GM18951 (cell line): ENCODE measurements around the gene SPINK2.

Experiments
- POLR2A ChIP-seq: IDR thresholded peaks from 4 replicates; pipeline ENCODE4 v1.6.1; 2011; ENCODE audit warnings: mild to moderate bottlenecking; ENCODE audit not compliant: insufficient read length, insufficient read depth; ENCODE audit errors: extremely low read depth
- in situ Hi-C: fragments of 300-500 bp; cut with MboI; formaldehyde crosslinking; loops from one replicate; pipeline ENCODE4 v1.12.0; 2022; ENCODE audit warnings: low sequenced_read_pairs, mixed read lengths, inconsistent platforms; ENCODE audit not compliant: unreplicated experiment

Gene SPINK2

DNA sequence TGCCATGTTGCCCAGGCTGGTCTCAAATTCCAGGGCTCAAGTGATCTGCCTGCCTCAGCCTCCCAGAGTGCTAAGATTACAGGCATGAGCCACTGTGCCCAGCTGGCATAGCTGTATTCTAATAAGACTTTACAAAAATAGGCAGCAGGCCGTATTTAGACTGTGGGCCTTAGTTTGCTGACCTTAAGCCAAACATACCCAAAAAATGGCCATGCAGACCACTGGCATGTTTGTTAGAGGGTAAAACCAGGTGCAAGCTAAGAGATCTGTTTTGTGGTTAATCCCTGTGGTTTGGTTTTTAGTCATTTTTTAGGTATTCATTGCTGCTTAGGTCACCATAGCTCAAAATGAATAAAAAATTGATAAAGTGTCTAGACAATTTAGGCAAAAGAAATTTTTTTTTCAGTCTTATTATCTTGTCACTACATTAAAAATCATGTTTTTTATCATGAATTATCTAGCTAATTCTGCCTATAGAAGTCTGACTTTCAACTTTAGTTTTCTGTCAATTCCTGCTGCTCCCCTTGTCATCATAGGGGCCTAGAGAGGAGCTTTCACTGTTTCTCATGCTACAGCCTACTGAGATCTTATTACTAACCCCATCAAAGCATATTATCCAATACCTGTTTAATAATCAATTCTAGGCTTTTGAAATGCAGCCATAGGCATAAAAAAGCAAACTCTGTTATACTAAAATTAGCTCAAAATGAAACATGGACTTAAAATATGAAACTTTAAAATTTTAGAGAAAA, 7.5 kb upstream of the SPINK2 start:
- in situ Hi-C loops: no loop called here
- TF ChIP-seq POLR2A: no peak

DNA sequence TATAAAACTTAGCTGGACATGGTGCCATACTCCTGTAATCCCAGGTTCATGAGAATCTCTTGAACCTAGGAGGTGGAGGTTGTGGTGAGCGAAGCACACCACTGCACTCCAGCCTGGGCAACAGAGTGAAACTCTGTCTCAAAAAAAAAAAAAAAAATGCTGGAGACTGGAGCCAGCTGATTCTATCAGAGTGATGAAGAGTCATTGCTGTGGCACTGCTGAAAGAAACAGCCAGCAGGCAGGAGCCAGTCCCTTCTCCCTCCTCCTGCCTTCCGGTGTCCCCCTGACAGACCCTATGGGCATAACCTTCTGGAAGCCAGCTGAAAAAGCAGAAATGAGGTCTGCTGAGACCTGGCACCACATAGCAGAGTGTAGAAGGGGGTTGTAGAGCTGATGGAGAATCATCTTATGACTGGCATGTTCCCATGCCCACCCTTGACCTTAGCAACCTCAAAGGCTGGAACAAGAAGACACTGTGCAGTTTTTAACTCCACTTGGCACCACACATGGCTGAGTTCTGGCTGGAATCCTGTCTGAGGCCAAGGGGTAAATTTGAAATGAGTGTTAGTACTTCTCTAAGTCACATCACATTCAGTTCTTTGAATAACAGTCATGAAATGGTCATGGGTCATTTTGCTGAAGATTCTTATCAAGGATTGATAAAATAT, 2.6 kb upstream of the SPINK2 start:
- in situ Hi-C loops: no loop called here
- TF ChIP-seq POLR2A: no peak

DNA sequence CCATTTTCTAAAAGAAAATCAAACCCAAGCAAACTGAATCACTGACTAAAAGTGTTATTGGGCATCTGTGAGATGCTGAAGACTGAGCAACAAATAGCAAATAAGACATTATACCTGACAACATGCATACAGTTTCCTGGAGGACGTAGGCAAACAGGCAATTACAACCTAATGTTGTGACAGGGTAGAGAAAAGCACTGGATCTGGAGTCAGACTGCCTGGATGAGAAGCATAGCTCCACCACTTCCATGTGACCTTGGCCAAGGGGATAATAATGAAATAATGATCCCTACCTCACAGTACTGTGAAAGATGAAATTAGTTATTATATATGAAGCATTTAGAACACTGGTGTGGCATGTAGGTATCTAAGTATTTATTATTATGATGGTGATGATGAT, 2.7 kb downstream of the SPINK2 start:
- no peak for TF ChIP-seq POLR2A
- in situ Hi-C loops: no loop called here

DNA sequence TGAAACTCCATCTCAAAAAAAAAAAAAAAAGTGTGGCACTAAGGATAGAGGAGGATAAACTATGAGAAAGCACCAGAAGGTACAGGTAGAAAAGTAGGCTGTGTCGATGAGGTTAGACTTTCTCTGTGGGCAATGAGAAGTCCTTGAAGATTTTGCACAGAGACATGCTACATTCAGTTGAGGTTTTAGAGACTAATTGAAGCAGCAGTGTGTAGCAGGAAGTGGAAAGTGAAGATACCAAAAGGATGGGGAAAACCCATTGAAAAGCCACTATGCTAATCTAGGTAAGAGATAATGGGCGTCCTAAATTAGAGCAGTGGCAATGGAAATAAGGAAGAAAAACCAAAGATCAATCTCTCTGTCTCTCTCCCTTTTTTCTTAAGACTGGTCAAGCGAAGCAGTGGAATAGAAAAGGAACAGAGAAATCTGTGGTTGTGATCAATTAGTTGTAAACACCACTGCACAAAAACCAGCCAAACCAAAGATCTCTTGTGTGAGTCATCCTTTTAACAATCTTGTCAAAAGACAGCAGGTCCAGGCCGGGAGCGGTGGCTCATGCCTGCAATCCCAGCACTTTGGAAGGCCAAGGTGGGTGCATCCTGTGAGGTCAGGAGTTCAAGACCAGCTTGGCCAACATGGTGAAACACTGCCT, 3.5 kb downstream of the SPINK2 start:
- TF ChIP-seq POLR2A: no peak

DNA sequence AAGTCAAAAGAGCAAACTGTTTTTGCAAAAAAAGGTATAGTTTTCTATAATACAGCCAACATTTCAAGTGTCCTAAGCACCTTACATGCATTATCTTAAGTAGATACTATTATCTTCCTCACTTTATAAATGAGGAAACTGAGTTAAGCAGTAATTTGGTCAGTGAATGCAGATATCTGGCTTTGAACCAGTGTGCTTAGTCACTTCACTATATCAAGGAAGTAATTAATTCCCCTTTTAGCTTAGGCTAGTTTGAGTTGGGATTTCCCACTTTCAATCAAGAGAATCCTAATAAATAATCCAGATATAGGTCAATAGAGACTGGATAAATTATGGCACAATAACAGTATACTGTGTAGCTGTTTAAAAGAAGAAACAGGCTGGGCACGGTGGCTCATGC, 14.8 kb downstream of the SPINK2 start:
- TF ChIP-seq POLR2A: no peak
- in situ Hi-C loops: no loop called here

More for the DNA sequence above, 3.5 kb downstream of the SPINK2 start:
- in situ Hi-C loops: no loop called here

DNA sequence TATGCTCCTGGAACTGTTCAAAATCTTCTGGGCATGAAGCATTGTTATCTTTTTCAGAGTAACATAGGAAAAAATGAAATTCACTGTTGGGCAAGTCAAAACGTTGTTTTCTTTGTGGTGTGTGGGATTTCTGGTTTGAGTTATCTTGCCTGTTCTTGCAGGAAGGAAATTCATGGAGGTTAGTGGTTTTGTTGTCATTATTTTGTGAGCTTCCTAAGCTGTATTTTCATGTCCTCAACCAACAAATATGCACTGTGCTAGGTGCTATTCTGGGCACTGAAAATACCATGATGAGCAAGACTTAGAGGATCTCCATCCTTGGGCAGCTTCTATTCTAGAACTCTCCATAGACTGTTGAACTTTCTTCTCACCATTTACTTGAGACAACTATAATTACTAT, 16.9 kb downstream of the SPINK2 start:
- in situ Hi-C loops: no loop called here
- no peak for TF ChIP-seq POLR2A

DNA sequence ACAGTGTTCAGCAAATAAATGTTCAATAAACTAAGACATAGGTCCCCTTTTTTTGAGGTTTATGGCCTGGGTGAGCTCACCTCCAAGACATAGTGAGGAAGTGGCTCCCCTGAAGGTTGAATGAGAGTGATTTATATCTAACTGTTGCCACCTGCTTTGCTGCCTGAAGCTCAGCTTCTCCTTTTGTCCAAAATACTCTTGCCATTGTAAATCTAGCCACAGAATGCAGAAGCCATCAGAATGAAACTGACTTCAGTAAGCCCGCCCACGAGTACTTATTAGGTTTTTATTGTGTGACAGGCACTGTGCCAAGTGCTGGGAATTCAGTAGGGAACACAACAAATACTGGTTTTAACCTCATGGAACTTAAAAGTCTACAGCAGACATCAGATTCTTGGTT, 18.0 kb downstream of the SPINK2 start:
- TF ChIP-seq POLR2A: no peak
- in situ Hi-C loops: no loop called here

DNA sequence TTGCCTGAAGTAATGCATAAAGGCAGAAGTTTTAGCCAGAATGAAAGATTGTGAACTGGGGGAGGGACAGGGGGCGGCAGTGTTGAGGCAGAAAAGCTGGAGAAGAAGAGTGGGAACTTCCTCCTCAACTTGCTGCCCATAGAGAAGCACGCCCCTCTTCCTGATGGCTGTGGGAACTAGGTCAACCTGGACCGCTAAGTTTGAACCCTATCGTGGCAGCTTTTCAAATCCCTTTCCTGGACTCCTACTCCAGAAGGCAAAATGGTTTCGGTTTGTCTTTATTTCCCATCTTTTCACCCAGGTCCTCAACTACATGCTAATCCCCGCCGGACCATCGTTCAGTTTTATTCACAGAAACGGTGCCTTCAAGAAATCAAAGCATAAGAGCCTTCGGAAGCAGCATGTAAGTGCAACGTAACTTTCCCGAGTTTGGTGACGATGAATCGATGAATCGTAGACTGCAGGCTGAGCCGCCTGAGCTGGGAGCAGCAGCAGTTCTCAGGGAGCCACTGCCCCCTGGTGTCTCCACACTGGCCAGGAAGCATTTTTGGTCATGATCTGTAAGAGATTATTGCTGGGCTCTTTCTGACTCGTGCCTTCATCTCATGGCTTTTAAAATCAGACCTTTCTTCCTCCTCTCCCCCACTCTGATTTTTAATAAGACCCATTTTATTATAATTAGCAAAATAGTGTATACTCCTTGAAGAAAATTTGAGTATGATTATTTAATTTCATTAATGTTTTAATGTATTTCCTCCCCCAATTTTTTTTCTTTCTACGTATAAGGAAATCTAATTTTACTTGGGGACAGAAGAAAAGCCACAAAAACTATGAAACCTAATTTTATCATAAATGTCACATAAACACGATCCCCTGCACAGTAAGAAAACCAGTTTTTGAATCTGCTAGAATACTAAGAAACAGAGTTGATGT, 21.4 kb downstream of the SPINK2 start:
- no peak for TF ChIP-seq POLR2A
- in situ Hi-C loops: no loop called here

DNA sequence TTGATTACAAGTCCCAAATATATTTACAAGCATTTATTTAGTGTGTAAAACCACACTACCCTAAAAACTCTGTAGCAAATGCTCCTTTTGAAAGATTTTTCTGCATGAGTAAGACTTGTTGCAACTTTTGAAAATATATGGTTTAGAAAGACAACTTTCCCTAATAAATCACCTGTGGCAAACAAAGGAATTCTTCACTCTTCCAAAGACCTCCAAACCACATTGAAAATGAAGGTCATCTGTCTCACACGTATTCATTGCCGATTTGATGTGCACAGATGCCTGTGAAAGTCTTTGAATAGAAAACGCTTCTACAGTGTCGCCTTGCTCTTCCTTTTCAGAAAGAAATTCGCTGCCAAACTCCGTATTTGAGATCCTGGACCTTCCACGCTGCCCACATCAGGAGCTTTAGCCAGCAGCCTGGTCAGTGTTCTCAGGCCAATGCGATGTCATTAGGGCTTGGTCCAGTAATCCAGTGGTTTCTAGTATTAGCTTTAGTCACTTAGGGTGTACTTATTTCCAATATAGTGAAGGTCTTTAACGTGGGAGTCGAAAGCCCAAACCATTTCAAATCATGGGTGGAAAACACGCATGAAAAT, 22.2 kb downstream of the SPINK2 start:
- TF ChIP-seq POLR2A: no peak
- in situ Hi-C loops: no loop called here

DNA sequence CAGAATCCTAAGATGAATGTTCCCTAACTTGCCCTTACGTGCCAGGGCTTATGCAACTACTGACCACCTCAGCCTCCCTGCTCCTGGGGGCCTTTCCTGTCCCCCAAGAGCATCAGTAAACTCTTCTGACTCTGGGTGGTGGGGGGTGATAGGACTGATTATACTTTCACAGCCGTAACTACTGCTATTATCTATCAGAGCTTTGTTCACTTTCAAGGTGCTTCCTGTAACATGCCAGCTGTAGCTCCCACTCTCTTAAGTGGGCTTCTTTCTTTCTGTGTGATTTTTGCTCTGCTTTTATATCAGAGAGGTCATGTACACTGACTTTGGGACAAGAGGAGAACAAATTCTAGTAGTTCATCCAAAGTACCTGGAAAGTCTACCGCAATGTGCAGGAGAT, 25.3 kb downstream of the SPINK2 start:
- TF ChIP-seq POLR2A: no peak
- in situ Hi-C loops: no loop called here

DNA sequence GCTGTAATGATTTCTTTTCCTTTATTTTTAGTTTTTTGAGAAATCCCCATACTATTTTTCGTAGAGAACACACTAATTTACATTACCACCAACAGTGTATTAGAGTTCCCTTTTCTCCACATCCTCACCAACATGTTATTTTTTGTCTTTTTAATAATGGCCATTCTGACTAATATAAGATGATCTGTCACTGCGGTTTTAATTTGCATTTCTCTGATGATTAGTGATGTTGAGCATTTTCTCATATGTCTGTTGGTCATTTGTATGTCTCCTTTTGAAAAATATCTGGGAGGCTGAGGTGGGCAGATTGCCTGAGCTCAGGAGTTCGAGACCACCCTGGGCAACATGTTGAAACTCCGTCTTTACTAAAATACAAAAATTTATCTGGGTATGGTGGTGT, 30.2 kb downstream of the SPINK2 start:
- TF ChIP-seq POLR2A: no peak
- in situ Hi-C loops: no loop called here

DNA sequence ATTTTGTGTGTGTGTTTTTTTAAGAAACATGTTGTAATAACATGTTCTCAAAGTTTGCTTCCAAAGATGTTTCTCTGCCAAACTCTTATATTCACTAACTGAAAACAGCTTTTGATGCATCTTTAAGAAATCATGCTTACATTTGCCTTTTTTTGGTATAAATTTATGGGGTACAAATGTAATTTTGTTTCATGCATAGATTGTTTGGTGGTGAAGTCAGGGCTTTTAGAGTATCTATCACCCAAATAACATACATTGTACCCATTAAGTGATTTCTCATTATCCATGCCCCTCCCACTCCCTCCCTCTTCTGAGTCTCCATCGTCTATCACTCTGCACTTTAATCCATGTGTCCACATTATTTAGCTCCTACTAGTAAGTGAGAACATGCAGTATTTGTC, 30.8 kb downstream of the SPINK2 start:
- no peak for TF ChIP-seq POLR2A
- in situ Hi-C loops: no loop called here
